Hematopoietic multipotent progenitor cell treated with erythropoietin and hydrocortisone succinate and interleukin-3 and kit ligand, for 17 days (in vitro differentiated cells): ENCODE results near the gene RBP3.

Source experiments
- DNase-seq: peaks from one replicate; pipeline ENCODE4 v3.0.0-alpha.2; 2015; ENCODE audit warnings: low spot score

Gene RBP3

DNA sequence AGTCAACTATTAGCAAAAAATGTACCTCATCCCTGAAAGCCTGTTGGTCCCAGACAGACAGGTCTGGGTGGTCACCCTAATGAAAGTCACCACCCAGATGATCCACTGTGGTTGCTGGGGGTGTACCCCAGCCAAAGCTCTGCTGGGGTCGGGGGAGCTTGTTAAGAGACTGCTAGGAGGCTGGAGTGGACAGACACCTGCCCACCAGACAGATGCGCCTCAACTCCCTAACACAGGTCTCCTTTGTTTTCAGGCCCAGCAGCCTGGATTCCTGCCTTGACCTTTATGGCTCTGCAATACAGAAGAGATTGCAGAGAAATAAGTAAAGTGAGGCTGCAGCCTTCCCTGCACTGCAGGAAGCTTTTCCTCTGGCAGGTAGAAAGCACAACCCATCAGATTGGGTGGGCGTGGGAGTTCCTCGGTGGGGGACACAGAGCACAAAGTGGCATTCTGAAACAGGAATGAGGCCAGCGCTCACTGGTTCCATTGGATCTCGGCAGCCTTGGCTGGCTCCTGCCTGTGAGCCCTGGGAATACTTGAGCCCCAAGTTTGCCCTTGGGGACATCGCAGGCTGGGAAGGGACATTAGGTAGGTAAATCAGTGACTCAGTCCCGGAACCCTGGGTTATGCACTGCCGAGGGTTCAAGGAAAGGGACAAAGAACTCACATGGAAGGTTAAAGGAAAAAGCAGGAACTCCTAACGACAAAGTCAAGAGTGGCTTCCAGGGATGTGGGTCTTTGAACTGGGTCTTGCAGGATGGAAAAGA is 53.9 kb downstream of the RBP3 start:
- no peak for DNase-seq

DNA sequence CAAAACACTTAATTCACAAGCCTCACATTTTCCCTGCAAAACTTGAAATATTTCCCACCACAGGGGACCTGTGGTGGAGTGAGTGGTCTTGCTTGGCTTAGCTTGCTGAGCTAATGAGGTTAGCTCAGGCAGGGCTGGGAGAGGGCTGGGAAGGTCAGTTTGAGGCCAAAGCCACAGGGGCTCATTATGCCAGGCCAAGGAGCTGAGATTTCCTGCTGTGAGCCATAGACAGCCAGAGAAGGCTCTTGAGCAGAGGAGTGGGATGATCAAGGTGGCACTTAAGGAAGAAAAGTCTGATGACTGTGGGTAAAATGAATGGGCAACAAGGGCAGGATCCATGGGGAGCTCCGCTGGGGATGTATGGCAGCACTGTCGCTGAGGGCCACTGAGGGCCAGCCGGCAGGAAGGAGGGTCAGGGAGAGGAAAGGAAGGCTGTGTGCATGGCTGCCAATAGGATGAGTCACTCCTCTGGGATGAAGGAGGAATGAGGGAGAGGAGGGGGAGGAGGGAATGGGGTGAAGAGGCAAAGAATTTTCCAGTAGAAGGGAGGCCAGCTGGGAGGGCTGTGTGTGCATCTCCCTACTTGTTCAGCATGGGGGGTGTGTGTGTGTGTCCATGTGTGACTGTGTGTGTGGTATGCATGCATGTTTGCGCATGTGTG is 54.6 kb downstream of the RBP3 start:
- no peak for DNase-seq

DNA sequence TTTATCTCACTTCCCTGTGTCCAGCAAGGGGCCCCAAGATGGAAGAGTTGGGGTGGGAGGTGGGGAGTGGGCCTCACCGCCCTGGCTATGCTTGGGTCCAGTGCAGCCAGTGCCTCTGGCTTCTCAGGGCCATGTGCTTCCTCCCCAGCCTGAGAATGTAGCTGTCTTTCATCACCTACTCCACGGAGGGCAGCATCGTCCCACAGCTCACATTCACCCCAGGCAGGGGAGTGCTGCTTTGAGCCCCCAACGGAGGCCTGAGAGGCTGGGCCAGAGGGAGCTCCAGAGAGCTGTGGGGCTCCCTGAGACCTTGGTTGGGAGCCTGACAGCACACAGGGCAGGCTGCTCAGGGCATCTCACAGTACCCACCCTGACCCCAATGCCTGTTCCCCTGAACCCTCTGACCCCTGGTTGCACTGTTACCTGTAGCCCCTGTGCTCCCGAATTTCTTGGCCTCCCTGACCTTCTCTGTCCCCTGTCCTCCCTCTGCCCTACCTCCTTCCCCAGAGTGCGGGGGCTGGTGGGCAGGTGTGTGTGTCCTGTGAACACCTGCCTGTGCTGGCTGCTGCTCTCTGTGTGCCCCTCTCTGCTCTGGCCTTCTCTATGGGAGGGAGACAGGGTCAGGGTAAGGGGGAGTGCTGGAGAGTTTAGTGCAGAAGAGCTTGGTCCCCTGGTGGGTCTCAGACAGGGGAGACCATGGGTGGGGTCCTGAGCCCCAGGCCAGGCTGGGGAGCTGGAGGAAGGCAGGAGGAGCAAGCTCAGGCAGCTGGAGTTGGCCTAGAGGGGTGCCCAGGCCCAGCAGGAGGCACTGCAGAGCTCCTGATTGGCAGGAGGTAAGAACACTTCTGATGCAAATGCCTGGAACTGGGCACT is 55.5 kb downstream of the RBP3 start:
- DNase-seq: no peak

DNA sequence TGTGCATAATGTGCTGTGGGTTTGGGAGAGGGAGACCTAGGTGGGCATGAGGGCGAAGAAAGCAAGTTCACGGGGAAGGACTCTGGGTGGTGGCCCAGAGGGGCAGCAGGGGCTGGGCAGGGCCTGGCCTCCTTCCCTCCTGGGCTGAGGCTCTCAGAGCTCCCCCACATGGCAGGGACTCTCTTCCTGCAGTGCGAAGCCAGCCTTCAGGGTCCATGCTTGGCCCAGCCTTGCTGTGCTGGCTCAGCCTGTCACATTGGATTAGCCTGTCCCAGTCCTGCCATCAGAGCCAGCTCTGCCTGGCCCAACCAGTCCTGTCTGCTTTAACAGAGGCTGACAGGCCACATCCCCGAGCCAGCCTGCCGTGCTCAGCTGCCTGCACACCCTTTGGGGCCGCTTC is 56.3 kb downstream of the RBP3 start:
- no peak for DNase-seq

DNA sequence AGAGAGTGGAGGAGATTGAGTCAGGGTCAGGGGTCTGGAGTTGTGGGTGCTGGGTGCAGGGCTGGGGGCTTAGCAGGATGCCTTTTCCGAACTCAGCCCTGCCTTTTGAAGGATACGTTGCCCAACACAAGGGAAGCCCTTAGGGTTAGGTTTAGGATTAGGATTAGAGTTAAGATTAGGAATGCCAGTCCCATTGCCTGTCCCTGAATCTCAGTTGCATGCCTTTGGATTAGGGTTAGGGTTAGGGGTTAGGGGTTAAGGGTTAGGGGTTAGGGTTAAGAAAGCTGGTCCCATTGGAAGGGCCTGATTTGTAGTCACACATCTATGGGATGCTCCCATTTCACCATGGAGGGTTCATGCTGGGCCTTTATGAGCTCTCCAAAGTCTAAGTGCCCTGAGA is 56.8 kb downstream of the RBP3 start:
- DNase-seq: no peak

DNA sequence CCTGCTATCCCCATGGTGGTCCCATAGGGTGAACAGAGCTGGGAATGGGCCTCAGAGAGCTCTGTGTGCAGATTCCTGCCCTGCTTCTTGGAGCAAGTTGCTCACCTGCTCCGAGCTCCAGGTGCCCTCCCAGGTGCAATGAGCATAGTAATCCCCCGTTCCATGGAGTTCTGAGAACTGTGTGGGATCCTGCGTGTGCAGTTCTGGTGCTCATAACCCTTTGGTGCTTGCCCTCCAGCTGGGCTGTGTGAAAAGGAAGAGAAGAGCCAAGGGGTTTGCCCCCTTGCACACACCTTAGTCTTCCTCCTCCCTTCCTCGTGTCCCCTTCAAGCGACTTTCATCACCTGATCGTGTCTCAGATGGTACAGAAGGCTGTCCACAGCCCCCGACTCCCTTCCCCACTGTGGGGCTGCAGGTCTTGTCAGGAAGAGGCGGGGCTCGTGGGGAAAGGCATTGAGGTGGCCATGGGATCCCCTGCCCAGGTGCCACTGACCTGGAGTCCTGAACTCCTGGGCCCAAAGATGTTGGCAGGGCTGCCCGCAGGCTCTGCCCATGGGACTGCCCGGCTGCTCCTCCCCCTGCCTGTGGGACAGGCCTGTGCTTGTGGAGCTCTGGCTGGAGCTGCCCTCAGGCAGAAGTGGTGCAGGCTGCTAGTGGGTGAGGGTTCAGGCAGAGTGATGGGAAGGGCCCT is 57.8 kb downstream of the RBP3 start:
- DNase-seq: no peak

DNA sequence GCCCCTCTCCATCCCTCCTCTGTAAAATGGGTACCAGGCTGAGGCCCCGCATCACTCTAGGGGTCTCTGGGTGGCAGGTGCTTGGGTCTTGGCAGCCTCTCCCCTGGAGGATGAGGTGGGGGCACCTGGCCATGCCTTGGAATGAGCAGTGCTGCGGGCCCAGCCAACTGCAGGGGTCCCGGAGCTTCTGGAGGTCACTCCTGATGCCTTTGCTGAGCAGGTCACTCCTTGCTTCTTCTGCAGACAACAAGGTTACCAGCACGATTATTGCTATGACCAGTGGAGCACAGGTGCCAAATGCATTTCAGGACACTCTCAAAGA is 58.3 kb downstream of the RBP3 start:
- DNase-seq: no peak

DNA sequence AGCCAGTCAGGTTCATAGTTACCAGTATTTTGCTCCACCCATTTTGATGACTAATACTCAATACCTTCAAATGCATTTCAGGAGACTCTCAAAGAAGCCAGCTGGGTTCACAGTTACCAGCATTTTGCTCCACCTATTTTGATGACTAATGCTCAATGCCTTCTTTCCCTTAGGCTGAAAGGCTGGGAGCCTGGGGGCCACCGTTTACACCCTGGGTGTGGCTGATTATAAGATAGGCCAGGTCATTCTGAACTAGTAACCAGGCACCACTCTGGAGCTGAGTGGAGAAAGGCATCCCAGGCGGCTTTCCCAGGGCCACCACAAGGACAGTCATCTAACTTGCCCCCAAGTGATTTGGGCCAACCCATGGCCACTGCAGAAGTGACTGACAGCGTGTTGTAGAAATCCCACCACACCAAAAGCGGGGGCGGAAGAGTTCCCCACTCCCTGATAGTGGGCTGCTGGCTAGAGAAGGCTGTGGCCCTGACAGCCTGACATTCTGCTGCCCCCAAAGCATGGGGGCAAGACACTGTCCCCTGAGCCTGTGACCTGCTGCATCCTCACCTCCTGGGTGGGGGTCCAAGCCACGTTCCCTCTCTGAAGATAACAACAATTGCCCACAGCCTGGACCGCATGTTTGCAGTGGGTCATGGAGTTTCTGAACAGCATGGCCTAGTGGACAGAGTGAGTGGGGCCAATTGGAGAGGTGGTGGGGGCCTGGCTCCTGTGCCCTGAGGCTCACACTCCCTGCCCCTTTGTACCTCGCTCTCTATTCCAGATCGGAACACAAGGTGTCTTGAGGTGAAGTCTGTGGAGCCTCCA is 58.9 kb downstream of the RBP3 start:
- peak; percentile 25 for DNase-seq
